Smooth muscle cell (in vitro differentiated cells): ENCODE results near the gene ASB4. TPM values are rescaled to one million over a fixed set of nuclear protein-coding genes. Genes with fewer than 3 reads are reported as not detected.

Experiments
- DNase-seq: peaks from one replicate; lab custom pipeline; 2025; ENCODE audit not compliant: unreplicated experiment; lab: John Stamatoyannopoulos, UW
- H2AFZ ChIP-seq: fragments of 200-600 bp; sonication (generic); 2 replicates; pipeline ENCODE4 v1.6.0; 2016; ENCODE audit warnings: antibody characterized with exemption, low read depth, mild to moderate bottlenecking
- H3F3A ChIP-seq: fragments of 200-600 bp; sonication (generic); 2 replicates; pipeline ENCODE4 v1.6.0; 2017; ENCODE audit warnings: antibody characterized with exemption, low read depth
- H3K27ac ChIP-seq: fragments of 200-600 bp; sonication (generic); 2 replicates; pipeline ENCODE4 v1.5.1; 2016; ENCODE audit warnings: low read depth, mild to moderate bottlenecking
- H3K27me3 ChIP-seq: fragments of 200-600 bp; sonication (generic); 2 replicates; pipeline ENCODE4 v1.6.1; 2016; ENCODE audit warnings: low read depth, mild to moderate bottlenecking
- H3K36me3 ChIP-seq: fragments of 200-600 bp; sonication (generic); 2 replicates; pipeline ENCODE4 v1.5.1; 2016; ENCODE audit warnings: low read depth
- H3K4me1 ChIP-seq: fragments of 200-600 bp; sonication (generic); 2 replicates; pipeline ENCODE4 v1.5.1; 2016; ENCODE audit warnings: low read depth
- H3K4me2 ChIP-seq: fragments of 200-600 bp; sonication (generic); 2 replicates; pipeline ENCODE4 v1.6.0; 2016; ENCODE audit warnings: mild to moderate bottlenecking
- H3K4me3 ChIP-seq: fragments of 200-600 bp; sonication (generic); 2 replicates; pipeline ENCODE4 v1.5.1; 2016; ENCODE audit warnings: mild to moderate bottlenecking
- H3K79me2 ChIP-seq: fragments of 200-600 bp; sonication (generic); 2 replicates; pipeline ENCODE4 v1.6.0; 2016; ENCODE audit warnings: low read depth, mild to moderate bottlenecking
- H3K9ac ChIP-seq: fragments of 200-600 bp; sonication (generic); 2 replicates; pipeline ENCODE4 v1.6.0; 2016; ENCODE audit warnings: low read depth
- H3K9me3 ChIP-seq: fragments of 200-600 bp; sonication (generic); replicated peaks from 2 replicates; pipeline ENCODE4 v1.5.1; 2016; ENCODE audit warnings: low read depth
- H4K20me1 ChIP-seq: fragments of 200-600 bp; sonication (generic); 2 replicates; pipeline ENCODE4 v1.6.0; 2016; ENCODE audit warnings: low read depth
- CTCF ChIP-seq: fragments of 200-600 bp; sonication (generic); IDR thresholded peaks from 2 replicates; pipeline ENCODE4 v1.5.1; 2017; ENCODE audit warnings: borderline replicate concordance, mild to moderate bottlenecking, antibody characterized with exemption; ENCODE audit not compliant: insufficient read depth, poor library complexity, severe bottlenecking
- WGBS: methylation state at CpG from one replicate; pipeline ENCODE4 v1.1.7; 2016; ENCODE audit warnings: low lambda C conversion rate; 5-methylcytosine and 5-hydroxymethylcytosine counted together
- polyA plus RNA-seq: library from polyadenylated mRNA; unstranded; fragments of >200 nt; fragmentation: Nextera tagmentation; extraction: Ambion mirVana; gene quantifications from 2 replicates; pipeline ENCODE4 v1.2.1, GENCODE V29; 2016
- total RNA-seq: library from RNA; depleted of rRNA; stranded (reverse); fragments of >200 nt; gene quantifications from 2 replicates; pipeline ENCODE4 v1.2.3, GENCODE V29; 2014

Gene ASB4
- total and polyA plus RNA-seq, 2 experiments from 2014 or later, result not detected

GRCh38 chr7:95589766-95590165 is 104.0 kb downstream of the ASB4 start:
- H4K20me1 ChIP-seq, result no peaks in the 10 kb centered on the region
- H3K4me3 ChIP-seq, result no peak overlapping the region
- H2AFZ ChIP-seq, result no peak overlapping the region
- no peaks in the 10 kb centered on the region for H3K4me1 ChIP-seq
- H3F3A ChIP-seq, result no peaks in the 10 kb centered on the region
- H3K4me2 ChIP-seq, result no peak overlapping the region
- DNase-seq, result no peak
- 91% methylated on average over 1 of the region's 1 CpG for WGBS
- no peak for TF ChIP-seq CTCF
- H3K79me2 ChIP-seq, result no peaks in the 10 kb centered on the region
- peaks cover 13% of the 10 kb centered on the region for H3K27me3 ChIP-seq
- no peaks in the 10 kb centered on the region for H3K36me3 ChIP-seq
- H3K9ac ChIP-seq, result no peak overlapping the region
- H3K27ac ChIP-seq, result no peak overlapping the region
- no peaks in the 10 kb centered on the region for H3K9me3 ChIP-seq

Other genes starting within 250 kb of the ASB4 start
- 0.72 TPM in 1 of 2 replicates, not detected in the other for gene PON1, start 161.4 kb upstream of the ASB4 start, total RNA-seq
- gene PON1, start 161.4 kb upstream of the ASB4 start, polyA plus RNA-seq, result not detected in 2 replicates
- gene PON3, start 89.6 kb upstream of the ASB4 start, total RNA-seq, result 0.13 TPM in 1 of 2 replicates, not detected in the other
- gene PON3, start 89.6 kb upstream of the ASB4 start, polyA plus RNA-seq, result not detected in 2 replicates
- gene PON2, start 50.9 kb upstream of the ASB4 start, total RNA-seq, result 116 and 121 TPM in 2 replicates
- gene PON2, start 50.9 kb upstream of the ASB4 start, polyA plus RNA-seq, result 74.7 and 97.1 TPM in 2 replicates
- not detected in 2 replicates for gene PDK4, start 110.6 kb downstream of the ASB4 start, total RNA-seq
- gene PDK4, start 110.6 kb downstream of the ASB4 start, polyA plus RNA-seq, result 0.37 TPM in 1 of 2 replicates, not detected in the other